ENCODE results near the gene CACNG4. TPM values are rescaled to one million over a fixed set of nuclear protein-coding genes. Genes with fewer than 3 reads are reported as not detected.

CACNG4 gene
- total RNA-seq, 1 donor from 2014 or later, result not detected

DNA sequence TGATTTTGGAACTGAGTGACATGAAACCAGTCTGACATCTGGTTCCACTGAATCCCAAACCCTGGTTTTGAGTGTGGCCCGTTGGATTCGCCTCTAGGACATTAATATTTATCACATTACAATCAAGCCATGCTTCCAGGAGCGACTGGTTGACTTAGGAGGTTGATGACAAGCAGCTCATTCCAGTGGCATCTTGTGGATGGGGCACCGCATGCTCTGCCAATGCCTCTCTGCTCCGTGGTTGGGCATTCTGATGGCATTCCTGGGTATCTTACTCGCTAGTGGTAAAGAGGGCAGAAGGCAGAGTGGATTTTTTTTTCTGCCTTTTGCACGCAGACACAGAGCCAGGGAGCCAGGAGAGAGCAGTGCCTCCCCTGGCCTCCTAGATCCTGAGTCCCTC, 31.4 kb downstream of the CACNG4 start:
- no peak for DNase-seq (ENCODE audit: missing footprints)
- intact Hi-C loops (cut with DNase I), result no loop called here
- no peak for ATAC-seq

DNA sequence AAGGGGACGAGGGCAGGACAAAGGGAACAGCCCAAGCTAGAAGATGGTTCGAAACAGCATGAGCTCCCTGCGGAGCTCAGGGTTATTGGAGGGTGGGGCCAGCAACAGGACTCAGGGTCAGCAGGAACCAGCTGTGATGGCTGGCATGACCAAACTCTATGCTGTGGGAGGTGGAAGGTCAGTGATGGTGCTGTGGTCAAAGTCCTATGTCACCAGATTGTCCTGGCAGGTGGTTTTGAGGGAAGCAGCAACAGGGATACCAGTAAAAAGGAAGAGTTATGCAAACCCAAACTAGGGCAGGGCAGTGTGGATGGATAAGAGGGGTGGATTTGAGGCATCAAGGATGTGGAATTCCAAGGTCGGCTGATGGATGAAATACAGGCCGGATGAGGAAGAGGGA, 32.4 kb downstream of the CACNG4 start:
- ATAC-seq (no peak), DNase-seq (ENCODE audit: missing footprints) (no peak)
- intact Hi-C loops (cut with DNase I), result no loop called here

DNA sequence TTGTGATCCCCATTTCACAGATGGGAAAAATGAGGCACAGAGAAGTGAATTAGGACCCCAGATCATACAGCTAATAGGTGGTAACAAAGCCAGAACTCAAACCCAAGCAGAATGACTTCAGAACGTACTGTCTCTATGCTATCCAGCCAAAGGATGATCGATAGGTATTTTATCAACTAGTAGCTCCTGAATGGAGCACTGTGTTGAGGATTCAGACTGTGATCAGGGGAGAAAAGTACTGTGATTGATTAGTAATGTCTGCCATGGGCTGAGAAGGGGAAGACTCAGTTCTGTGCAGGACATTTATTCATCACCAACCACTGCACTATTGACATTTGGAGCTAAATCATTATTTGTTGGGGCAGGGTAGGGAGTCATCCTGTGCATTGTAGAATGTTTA, 38.7 kb downstream of the CACNG4 start:
- no peak for ATAC-seq
- no peak for DNase-seq (ENCODE audit: missing footprints)
- intact Hi-C loops (cut with DNase I), result no loop called here

DNA sequence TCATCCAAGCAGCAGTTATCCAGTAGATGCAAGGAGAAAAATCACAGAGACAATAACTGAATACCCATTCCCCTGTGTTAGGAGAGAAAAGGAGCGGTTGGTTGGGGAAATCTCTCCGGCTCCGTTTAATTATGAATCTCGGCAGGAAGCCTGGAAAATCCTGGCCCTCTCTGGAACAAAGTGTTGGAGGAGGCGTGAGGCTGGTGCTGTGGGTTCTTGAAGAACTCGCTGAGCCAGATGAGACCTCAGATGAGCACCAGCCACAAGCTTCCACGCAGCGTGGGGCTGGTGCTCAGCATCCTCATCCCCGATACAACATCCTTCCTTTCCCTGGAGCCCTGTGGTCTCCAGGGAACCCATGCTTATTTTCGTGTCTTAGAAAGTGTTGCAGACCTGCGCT, 39.7 kb downstream of the CACNG4 start:
- intact Hi-C loops (cut with DNase I), result no loop called here
- ATAC-seq, result no peak
- no peak for DNase-seq (ENCODE audit: missing footprints)

DNA sequence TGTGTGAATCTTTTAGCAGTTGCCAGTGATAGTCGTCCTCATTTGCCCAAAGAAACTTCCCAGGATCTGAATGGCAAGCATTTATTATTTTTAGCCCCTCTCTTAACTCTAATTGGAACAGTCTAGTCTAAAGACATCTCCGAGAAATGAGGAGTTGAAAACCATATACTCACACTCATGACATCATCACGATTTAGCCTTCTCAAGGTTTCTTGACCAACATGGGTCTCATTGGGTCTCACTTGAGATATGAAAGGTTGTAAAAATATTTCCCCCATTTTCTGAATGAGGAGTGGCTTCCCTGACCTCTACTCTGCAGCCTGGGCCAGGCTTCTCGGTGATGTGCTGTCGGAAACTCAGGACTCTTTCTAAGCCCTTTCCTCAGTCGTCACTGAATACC, 42.8 kb downstream of the CACNG4 start:
- ATAC-seq (no peak), DNase-seq (ENCODE audit: missing footprints) (no peak)
- intact Hi-C loops (cut with DNase I), result no loop called here

DNA sequence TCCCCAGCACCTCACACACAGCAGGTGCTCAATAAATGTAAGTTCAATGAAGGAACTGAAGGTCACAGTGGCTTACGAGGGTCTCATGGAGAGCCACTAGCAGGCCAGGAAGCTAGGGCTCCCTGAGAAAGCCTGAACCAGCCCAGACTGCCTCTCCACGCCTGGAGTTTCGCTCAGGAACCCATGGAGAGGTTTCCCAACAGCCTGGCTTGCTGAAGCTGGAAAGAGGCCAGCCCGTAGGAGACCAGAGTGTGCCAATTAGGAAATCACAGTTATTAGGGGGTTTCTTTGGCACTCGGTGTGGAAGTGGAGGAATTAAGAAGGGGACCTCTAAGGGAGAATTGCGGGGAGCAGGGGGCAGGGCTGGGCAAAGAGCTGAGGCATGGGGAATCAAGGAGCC, 43.6 kb downstream of the CACNG4 start:
- ATAC-seq (no peak), DNase-seq (ENCODE audit: missing footprints) (no peak)
- intact Hi-C loops (cut with DNase I), result no loop called here

DNA sequence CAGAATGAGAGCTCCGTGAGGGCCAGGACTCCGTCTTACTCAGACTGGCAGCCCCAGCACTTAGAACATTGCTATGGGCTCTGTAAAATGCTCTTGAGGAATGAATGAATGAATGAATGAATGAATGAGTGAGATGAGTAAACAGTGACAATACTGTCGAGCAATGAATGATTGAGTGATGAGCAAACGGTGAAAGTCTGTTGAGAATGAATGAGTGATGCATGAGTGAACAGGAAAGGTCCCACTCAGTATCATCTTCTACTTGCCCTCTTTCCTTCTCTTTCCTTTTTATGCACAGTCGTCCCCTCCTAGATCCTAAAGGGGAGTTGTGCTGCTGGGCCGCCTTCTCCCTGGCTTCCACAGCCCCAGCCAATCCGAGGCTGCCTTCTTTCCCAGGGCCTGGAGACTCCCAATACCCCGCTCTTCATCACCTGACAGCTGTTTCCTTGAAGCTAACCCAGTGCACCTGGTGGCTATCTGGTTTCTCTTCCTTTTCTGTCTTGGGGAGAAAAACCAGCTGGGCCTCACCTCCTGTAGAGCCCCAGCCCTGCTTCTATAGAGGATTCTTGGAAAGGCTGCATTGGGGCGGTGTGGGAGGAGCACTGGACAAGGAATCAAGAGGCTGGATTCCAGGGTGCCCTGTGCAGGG, 47.1 kb downstream of the CACNG4 start:
- ATAC-seq (no peak), DNase-seq (ENCODE audit: missing footprints) (no peak)
- intact Hi-C loops (cut with DNase I), result no loop called here

DNA sequence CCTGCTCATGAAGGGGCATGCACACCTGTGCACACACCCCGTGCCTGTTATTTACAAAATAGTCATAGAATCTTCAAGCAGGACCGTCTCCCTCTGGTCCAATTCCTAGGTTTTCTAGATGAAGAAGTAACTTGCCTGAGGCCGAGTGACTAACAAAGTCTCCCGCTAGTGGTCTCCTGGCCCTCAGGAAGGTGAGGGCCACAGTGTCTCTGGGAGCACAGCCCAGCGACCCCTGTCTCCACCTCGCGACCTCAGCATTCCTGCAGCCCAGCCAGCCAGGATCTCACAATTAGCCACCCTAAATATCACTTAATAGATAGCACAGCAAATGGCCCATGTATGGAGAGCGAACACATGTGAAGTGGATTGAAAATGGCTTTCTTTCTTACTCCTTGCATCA, 49.4 kb downstream of the CACNG4 start:
- DNase-seq (ENCODE audit: missing footprints), result no peak
- no peak for ATAC-seq
- intact Hi-C loops (cut with DNase I), result no loop called here

DNA sequence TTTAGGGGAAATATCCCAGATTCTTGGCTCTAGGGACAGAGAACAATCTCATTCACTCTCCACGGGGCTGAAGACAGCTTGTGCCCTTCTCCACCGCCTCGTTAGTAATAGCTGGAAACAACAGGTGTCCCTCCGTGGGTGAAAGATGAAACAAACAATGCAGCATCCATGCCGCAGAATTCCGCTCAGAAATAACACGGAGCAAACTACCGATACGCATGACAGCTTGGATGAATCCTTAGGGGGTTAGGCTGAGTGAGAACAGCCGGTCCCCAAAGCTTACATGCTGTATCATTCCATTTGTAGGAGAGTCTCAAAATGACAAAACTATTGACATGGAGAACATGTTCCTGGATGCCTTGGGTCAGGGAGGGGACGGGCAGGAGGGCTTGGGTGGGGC, 50.5 kb downstream of the CACNG4 start:
- no peak for ATAC-seq

DNA sequence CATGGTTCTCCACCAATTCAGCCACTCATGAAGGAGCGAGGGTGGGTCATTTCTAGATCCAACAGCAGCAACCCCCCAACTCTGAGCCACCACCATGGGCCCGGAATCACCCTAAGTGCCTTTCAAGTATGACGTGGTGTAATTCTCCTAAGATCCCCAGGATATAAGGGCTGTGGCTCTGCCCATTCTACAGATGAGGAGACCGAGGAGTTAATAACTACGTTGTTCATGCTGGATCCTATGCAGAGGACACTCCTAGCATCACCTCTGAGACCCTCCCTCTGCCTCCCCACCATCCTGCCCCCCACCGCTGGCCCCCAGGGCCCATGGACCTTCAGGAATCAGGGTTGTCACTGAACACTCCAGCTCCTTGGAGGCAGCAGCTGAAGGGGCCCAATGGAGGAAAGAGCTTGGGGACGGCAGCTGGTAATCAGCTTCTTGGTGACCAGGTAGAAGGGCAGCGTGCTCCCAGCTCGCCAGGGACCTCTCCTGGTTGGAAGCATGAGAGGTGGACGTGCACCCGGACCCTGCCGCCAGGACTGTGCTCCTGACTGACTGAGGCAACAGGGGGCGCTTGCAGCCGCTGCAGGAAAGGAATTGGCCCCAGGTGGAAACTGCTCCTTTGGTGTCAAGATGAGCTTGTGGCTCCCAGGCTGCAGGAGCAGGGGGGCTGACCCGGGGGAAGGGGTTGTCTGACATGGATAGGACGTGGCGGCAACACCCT, 51.7 kb downstream of the CACNG4 start:
- intact Hi-C loops (cut with DNase I), result no loop called here
- ATAC-seq (no peak), DNase-seq (ENCODE audit: missing footprints) (no peak)

More for the DNA sequence above, 50.5 kb downstream of the CACNG4 start:
- intact Hi-C loops (cut with DNase I), result no loop called here
- DNase-seq (ENCODE audit: missing footprints), result no peak

DNA sequence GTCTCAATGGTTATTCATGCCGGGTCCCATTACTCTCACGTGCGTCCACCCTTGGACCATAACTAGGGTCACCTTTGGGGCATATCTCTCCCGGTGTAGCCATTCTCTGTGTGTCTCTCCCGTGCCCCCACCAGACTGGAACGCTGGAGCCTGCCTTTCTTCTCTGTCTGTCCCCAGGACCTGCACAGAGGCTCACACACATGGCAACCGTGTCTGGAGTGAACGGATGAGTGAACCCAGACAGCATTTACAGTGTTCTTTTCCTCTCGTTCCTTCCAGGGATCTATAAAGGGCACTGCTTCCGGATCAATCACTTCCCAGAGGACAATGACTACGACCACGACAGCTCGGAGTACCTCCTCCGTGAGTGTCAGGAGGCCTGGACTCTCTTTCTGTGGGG, 53.4 kb downstream of the CACNG4 start:
- no peak for ATAC-seq
- intact Hi-C loops (cut with DNase I), result no loop called here
- DNase-seq (ENCODE audit: missing footprints), result no peak

DNA sequence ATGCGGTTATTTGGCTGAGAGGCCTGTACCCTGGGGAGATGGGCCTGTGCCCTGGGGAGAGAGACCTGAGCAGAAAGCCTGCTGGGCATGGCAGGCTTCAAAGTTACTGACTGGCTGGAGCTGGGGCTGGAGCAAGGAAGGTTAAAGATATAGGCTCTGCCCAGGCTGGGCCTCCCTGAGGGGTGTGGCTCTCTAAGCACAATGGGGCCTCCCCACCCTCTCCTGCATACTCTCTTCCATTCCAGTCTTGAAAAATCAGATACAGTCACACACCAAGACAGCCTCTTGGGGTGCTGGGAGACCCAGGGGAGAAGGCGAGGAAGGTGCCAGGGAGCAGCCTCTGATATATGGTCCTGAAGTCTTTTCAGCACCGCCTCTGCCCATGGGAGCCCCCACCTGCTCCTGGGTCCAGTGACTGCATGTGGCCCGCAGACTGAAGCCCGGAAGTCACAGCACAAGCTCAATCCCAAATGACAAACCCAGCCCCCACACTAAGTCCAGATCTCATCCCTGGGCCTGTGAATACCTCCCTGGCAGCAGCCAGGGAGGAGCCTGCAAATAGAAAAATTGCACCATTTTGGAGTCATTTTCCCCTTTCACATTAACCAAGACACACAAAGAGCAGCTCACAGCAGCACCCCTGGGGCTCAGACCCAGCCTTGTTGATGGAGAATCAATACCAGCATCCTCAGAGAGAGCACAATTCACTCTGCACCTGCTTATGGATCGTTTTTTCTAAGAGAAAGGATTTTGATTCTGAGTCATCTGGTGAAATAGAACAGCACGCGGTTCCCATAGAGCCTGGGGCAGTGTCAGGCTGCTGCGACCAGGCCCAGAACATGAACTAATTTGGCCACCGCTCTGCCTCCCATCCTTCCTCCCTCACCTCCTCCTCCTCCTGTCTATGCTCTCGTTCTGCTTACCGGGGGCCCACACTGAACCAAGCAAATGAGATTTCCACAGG, 54.2 kb downstream of the CACNG4 start:
- intact Hi-C loops (cut with DNase I), result no loop called here
- ATAC-seq (no peak), DNase-seq (ENCODE audit: missing footprints) (no peak)

DNA sequence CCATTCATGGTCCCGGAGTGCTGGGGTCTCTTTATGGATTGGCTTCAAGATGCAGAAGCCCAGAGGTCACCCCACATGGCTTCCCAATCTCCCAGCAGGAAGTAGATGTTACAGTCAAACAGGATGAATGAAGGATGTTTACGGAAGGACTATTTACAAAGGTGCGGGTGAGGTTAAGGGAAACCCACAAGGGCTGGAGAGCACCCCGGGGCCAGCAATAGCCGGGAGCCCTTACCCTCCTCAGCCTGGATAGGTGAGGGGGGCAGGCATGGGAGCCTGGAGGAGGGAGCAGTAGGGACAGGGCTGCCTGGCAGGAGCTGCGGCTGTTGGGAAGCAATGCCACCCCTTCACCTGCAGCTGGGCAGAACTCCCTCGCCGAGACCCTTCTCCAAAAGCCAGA, 55.3 kb downstream of the CACNG4 start:
- no peak for ATAC-seq
- no peak for DNase-seq (ENCODE audit: missing footprints)
- intact Hi-C loops (cut with DNase I), result no loop called here

DNA sequence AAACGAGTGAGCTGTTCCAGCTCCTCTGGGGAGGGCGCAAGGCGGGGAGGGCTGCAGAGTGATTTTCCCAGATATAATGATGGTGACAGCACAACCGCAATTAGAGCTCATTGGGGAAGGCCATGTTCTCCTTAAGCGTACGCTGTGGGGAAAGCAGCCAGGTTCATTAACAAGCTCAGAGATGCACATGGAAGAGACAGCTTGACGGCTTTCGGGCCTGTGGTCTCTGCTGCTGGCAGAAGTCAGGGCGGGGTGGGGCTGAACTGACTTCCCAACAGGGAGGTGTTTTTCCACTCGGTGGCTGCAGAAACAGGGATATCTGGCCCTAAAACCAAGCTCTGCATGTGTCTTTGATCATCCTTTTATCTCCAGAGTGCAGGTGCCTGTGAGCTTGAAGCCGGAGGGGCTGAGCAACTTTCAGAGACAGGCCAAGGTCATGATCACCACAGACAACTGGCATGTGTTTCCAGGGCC, 55.8 kb downstream of the CACNG4 start:
- ATAC-seq (no peak), DNase-seq (ENCODE audit: missing footprints) (no peak)
- intact Hi-C loops (cut with DNase I), result no loop called here

DNA sequence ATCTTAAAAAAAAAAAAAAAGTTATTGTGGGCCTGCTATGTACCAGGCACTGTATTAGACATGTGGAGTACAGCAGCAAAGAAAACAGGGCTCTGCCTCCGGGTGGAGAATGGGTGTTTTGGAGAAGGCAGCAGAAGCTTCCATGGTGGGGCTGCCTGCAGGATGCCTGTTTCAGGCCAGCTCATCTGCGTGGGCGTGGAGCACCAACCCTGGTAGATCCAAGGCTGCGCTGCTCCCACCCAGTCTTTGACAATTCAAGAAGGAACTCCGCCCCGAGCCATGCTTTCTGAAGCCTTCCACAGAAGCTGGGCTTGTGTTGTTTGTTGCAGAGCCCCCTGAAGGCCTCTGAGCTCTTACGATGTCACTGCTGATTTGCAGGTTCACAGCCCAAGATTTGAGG, 56.7 kb downstream of the CACNG4 start:
- intact Hi-C loops (cut with DNase I), result no loop called here
- ATAC-seq, result no peak
- DNase-seq (ENCODE audit: missing footprints), result no peak

DNA sequence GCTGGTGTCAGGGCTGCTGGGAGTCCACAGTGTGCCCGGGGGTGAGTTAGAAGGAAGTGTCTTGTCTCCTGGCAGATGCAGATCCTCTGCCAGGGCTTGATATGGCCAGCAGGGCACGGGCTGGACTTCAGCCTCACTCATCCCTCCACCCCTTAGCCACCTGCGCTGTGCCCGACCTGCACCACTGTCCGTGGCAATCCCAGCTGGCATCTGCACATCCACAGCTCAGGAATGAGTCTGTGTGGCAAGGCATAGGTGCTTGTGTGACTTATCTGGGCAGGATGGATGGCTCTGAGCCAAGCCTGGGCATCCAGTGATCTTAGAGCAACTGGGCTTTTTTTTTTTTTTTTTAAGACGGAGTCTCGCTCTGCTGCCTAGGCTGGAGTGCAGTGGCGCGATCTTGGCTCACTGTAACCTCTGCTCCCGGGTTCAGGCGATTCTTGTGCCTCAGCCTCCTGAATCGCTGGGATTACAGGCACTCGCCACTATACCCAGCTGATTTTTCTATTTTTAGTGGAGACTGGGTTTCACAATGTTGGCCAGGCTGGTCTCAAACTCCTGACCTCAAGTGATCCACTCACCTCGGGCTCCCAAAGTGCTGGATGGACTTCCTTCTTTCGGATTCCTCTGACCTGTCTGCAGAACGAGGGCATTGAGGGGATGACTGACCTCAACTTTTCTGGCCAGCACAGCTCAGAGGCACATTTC, 57.4 kb downstream of the CACNG4 start:
- ATAC-seq, result peak; percentile 11
- DNase-seq (ENCODE audit: missing footprints), result no peak
- intact Hi-C loops (cut with DNase I), result no loop called here

DNA sequence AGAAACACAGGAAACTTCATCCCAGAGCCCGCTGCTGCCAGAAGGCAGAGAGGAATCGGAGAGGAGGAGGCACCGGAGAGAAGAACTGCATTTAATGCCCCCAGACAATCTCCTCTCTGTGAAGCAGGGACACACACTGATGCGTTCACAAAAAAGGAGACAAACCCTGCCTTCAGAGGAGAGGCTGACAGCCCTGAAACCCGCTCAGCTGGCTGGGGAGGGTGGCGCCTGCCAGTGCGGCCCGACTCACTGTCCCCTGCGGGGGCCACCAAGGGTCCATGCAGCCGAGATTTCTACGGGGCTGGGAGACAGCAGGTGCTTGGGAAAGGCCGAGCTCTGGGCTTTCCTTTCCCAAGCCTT, 57.9 kb downstream of the CACNG4 start:
- intact Hi-C loops (cut with DNase I), result no loop called here
- DNase-seq (ENCODE audit: missing footprints), result no peak
- no peak for ATAC-seq

DNA sequence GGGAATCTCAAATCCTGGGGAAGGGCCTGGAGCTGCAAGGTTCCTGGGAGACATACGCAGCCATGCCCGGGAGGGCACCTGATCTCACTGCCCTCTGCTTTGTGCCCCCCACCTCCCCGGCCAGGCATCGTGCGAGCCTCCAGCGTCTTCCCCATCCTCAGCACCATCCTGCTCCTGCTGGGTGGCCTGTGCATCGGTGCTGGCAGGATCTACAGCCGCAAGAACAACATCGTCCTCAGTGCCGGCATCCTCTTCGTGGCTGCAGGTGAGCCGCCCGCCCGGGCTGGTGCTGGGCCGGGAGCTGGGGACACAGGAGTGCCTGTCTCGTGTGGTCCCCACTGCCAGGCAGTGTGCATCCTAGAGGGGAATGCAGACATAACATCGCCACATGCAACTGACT, 60.2 kb downstream of the CACNG4 start:
- intact Hi-C loops (cut with DNase I), result no loop called here
- ATAC-seq (no peak), DNase-seq (ENCODE audit: missing footprints) (no peak)

DNA sequence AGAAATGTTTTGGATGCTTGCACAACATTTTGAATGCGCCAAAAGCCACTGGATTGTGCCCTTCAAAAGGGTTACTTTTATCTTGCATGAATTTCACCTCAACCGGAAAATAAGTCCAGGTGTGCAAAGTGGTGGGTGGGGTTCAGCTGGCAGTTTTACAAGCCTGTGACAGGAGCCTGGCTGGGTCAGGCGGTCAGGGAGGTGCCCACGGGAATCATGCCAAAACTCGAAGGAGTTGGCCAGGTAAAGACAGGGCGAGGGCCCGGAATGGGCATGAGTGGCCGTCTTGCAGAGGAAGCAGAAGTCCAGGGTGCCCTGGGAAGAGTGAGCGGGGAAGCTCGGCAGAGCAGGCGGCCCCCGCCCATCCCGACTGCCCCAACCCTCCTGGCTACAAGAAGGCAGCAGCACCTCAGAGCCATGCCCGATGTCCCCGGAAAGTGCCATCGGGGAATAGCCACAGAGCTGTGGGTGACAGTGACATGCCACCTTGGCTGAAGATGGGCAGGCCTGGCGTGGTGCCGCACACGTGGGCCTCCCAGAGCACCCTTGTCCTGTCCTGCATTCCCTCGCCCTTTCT, 60.8 kb downstream of the CACNG4 start:
- DNase-seq (ENCODE audit: missing footprints) (no peak), ATAC-seq (no peak)
- intact Hi-C loops (cut with DNase I), result no loop called here

Measured in Right ventricle myocardium inferior (tissue), 1 donor.